K562 (cell line): Measurements from ENCODE around the gene KDF1. TPM values are rescaled to one million over a fixed set of nuclear protein-coding genes. Genes with fewer than 3 reads are reported as not detected.

ENCODE experiments used
- CBFA2T3 ChIP-seq: fragments of 450-650 bp; IDR thresholded peaks from 2 replicates; pipeline ENCODE4 v1.6.1; 2017
- CCNT2 ChIP-seq: IDR thresholded peaks from 2 replicates; pipeline ENCODE4 v1.6.1; 2011; ENCODE audit warnings: borderline replicate concordance, low read depth, mild to moderate bottlenecking, moderate library complexity, mixed read lengths, low read length; ENCODE audit not compliant: insufficient read length; ENCODE audit errors: extremely low read depth
- EP400 ChIP-seq: fragments of 450-650 bp; IDR thresholded peaks from 2 replicates; pipeline ENCODE4 v1.6.1; 2017; ENCODE audit warnings: antibody characterized with exemption, mild to moderate bottlenecking, moderate library complexity
- GABPB2 ChIP-seq: fragments of 250-450 bp; sonication (Bioruptor Pico); conservative IDR thresholded peaks from 2 replicates; pipeline ENCODE4 v1.5.1; 2021; ENCODE audit warnings: mild to moderate bottlenecking
- HDAC8 ChIP-seq: fragments of 450-650 bp; IDR thresholded peaks from 2 replicates; pipeline ENCODE4 v1.6.1; 2016; ENCODE audit warnings: mild to moderate bottlenecking, missing genetic modification characterization, moderate library complexity, missing compliant biosample characterization
- HDGF ChIP-seq: fragments of 450-650 bp; IDR thresholded peaks from 2 replicates; pipeline ENCODE4 v1.6.1; 2016
- JUND ChIP-seq, 2 experiments: IDR thresholded peaks; 2 replicates in 1 of 2; 3 replicates in 1 of 2; pipeline ENCODE4 v1.6.1; 2011; ENCODE audit warnings: borderline replicate concordance in 2 of 2, low read depth in 2 of 2, low read length in 2 of 2, improper control_type of control experiment in 1 of 2, missing biosample characterization in 1 of 2, missing genetic modification characterization in 1 of 2, missing genetic modification reagents in 1 of 2
- MBD2 ChIP-seq: sonication (generic); IDR thresholded peaks from 2 replicates; pipeline ENCODE4 v1.6.1; 2016; ENCODE audit warnings: low read depth, borderline replicate concordance
- MIER1 ChIP-seq: fragments of 450-650 bp; IDR thresholded peaks from 2 replicates; pipeline ENCODE4 v1.6.1; 2016; ENCODE audit warnings: antibody characterized with exemption, mild to moderate bottlenecking, low read depth
- NCOA4 ChIP-seq: fragments of 450-650 bp; IDR thresholded peaks from 2 replicates; pipeline ENCODE4 v1.6.1; 2018; ENCODE audit warnings: mild to moderate bottlenecking; ENCODE audit not compliant: partially characterized antibody
- POLR2G ChIP-seq: fragments of 200-400 bp; formaldehyde crosslinking; IDR thresholded peaks from 2 replicates; pipeline ENCODE4 v1.6.1; 2017; ENCODE audit warnings: low read depth, mild to moderate bottlenecking, antibody characterized with exemption, low read length, moderate library complexity
- RNF2 ChIP-seq: sonication (generic); IDR thresholded peaks from 2 replicates; pipeline ENCODE4 v1.6.1; 2016
- SLC30A9 ChIP-seq: fragments of 250-450 bp; sonication (Bioruptor Pico); IDR thresholded peaks from 2 replicates; pipeline ENCODE4 v1.8.0; 2022; ENCODE audit warnings: mild to moderate bottlenecking, moderate library complexity
- SRSF7 ChIP-seq: fragments of 200-400 bp; formaldehyde crosslinking; optimal IDR thresholded peaks from 2 replicates; pipeline ENCODE3; 2017; ENCODE audit warnings: mild to moderate bottlenecking, low read depth, low read length
- TAF15 ChIP-seq: fragments of 200-400 bp; formaldehyde crosslinking; IDR thresholded peaks from 2 replicates; pipeline ENCODE4 v1.6.1; 2017; ENCODE audit warnings: mild to moderate bottlenecking, low read depth, low read length, moderate library complexity
- ZBTB17 ChIP-seq: fragments of 450-650 bp; formaldehyde crosslinking; IDR thresholded peaks from 2 replicates; pipeline ENCODE4 v1.4.0; 2020; ENCODE audit warnings: mild to moderate bottlenecking
- ZC3H4 ChIP-seq: sonication (generic); formaldehyde crosslinking; IDR thresholded peaks from 2 replicates; pipeline ENCODE4 v1.9.0; 2021; ENCODE audit warnings: missing genetic modification reagents, borderline replicate concordance
- ZFP1 ChIP-seq: fragments of 450-650 bp; formaldehyde crosslinking; IDR thresholded peaks from 2 replicates; pipeline ENCODE4 v1.4.0; 2020; ENCODE audit warnings: mild to moderate bottlenecking, mixed read lengths
- ZNF224 ChIP-seq: sonication (generic); formaldehyde crosslinking; IDR thresholded peaks from 2 replicates; pipeline ENCODE4 v1.8.0; 2022; ENCODE audit warnings: mild to moderate bottlenecking, missing genetic modification reagents
- ZNF584 ChIP-seq: fragments of 200-800 bp; sonication (Bioruptor generic); IDR thresholded peaks from 2 replicates; pipeline ENCODE4 v1.6.1; 2016; ENCODE audit warnings: low read depth, mild to moderate bottlenecking, missing genetic modification characterization, missing compliant biosample characterization
- ZNF644 ChIP-seq: fragments of 200-800 bp; sonication (Bioruptor generic); IDR thresholded peaks from 2 replicates; pipeline ENCODE4 v1.6.1; 2016; ENCODE audit warnings: low read depth, missing genetic modification characterization, missing compliant biosample characterization
- polyA plus RNA-seq, 8 experiments: library from polyadenylated mRNA; depleted of rRNA in 4 of 8; stranded (reverse) in 5 of 8; unstranded in 3 of 8; fragments of >200 nt; fragmentation: Nextera tagmentation in 2 of 8; fragmentation: Illumina TruSeq in 1 of 8; extraction: Ambion mirVana in 2 of 8; extraction: Trizol in 1 of 8; gene quantifications; 2 replicates each; pipeline versions ENCODE4 v1.2.1 to v1.2.3, GENCODE V29; 2011 to 2014; ENCODE audit warnings: inconsistent platforms in 1 of 8, missing spikeins in 1 of 8
- total RNA-seq, 7 experiments: library from RNA; depleted of rRNA in 6 of 7; stranded (reverse); fragments of >200 nt in 6 of 7; fragmentation: Illumina TruSeq in 2 of 7; extraction: Trizol in 2 of 7; gene quantifications; 2 replicates each; pipeline versions ENCODE4 v1.2.1 to v1.2.3, GENCODE V29; 2011 to 2021; ENCODE audit warnings: low replicate concordance in 1 of 7
- TF ChIP-seq, protein P1 (sequence below): fragments of 250-450 bp; sonication (Bioruptor Pico); IDR thresholded peaks from 2 replicates; pipeline ENCODE4 v1.9.0; 2021; ENCODE audit warnings: mild to moderate bottlenecking, inconsistent platforms
- TF ChIP-seq, protein P2 (sequence below): fragments of 450-650 bp; IDR thresholded peaks from 2 replicates; pipeline ENCODE4 v1.7.1; 2018; ENCODE audit warnings: mild to moderate bottlenecking, low read depth; ENCODE audit not compliant: partially characterized antibody

The KDF1 gene
- total and polyA plus RNA-seq, 9 of the 15 experiments (the other 6 are each of a cell fraction or from before 2014, with no cell fraction given): 0.38 to 1.9 (median 0.83) TPM

- 0 out of 2 replicates have a peak, but pooled peaks have one; percentile 47 for TF ChIP-seq JUND (IDR thresholded peaks at IDR 0.05; ENCODE audit: borderline replicate concordance, low read depth, low read length)
- TF ChIP-seq JUND (tag; IDR thresholded peaks at IDR 0.05; ENCODE audit: borderline replicate concordance, low read depth, low read length): no peak
- TF ChIP-seq ZNF224 (CRISPR knock-in tag): no peak
- no peak for TF ChIP-seq SRSF7
- TF ChIP-seq GABPB2 (CRISPR knock-in tag): no peak
- peak; percentile 79 for TF ChIP-seq ZBTB17 (CRISPR knock-in tag)
- TF ChIP-seq, protein P1, sequence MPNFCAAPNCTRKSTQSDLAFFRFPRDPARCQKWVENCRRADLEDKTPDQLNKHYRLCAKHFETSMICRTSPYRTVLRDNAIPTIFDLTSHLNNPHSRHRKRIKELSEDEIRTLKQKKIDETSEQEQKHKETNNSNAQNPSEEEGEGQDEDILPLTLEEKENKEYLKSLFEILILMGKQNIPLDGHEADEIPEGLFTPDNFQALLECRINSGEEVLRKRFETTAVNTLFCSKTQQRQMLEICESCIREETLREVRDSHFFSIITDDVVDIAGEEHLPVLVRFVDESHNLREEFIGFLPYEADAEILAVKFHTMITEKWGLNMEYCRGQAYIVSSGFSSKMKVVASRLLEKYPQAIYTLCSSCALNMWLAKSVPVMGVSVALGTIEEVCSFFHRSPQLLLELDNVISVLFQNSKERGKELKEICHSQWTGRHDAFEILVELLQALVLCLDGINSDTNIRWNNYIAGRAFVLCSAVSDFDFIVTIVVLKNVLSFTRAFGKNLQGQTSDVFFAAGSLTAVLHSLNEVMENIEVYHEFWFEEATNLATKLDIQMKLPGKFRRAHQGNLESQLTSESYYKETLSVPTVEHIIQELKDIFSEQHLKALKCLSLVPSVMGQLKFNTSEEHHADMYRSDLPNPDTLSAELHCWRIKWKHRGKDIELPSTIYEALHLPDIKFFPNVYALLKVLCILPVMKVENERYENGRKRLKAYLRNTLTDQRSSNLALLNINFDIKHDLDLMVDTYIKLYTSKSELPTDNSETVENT (CRISPR knock-in tag): peak; percentile 92
- TF ChIP-seq HDGF: no peak
- peak; percentile 99 for TF ChIP-seq ZC3H4 (CRISPR knock-in tag)
- no peak for TF ChIP-seq NCOA4
- no peak for TF ChIP-seq ZFP1 (CRISPR knock-in tag)
- no peak for TF ChIP-seq SLC30A9
- TF ChIP-seq MBD2: peak; percentile 82
- peak; percentile 96 for TF ChIP-seq EP400
- no peak for TF ChIP-seq MIER1
- no peak for TF ChIP-seq TAF15
- TF ChIP-seq RNF2: peak; percentile 66; the same call in 1 of the 2 replicates
- TF ChIP-seq ZNF584 (CRISPR knock-in tag): 0 out of 2 replicates have a peak, but pooled peaks have one; percentile 34
- TF ChIP-seq, protein P2, sequence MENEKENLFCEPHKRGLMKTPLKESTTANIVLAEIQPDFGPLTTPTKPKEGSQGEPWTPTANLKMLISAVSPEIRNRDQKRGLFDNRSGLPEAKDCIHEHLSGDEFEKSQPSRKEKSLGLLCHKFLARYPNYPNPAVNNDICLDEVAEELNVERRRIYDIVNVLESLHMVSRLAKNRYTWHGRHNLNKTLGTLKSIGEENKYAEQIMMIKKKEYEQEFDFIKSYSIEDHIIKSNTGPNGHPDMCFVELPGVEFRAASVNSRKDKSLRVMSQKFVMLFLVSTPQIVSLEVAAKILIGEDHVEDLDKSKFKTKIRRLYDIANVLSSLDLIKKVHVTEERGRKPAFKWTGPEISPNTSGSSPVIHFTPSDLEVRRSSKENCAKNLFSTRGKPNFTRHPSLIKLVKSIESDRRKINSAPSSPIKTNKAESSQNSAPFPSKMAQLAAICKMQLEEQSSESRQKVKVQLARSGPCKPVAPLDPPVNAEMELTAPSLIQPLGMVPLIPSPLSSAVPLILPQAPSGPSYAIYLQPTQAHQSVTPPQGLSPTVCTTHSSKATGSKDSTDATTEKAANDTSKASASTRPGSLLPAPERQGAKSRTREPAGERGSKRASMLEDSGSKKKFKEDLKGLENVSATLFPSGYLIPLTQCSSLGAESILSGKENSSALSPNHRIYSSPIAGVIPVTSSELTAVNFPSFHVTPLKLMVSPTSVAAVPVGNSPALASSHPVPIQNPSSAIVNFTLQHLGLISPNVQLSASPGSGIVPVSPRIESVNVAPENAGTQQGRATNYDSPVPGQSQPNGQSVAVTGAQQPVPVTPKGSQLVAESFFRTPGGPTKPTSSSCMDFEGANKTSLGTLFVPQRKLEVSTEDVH: peak; percentile 82
- no peak for TF ChIP-seq CBFA2T3
- no peak for TF ChIP-seq ZNF644 (tag)
- TF ChIP-seq HDAC8: peak; percentile 76
- TF ChIP-seq POLR2G: peak; percentile 97
- peak; percentile 87 for TF ChIP-seq CCNT2
Observed at GRCh38 chr1:26921540-26922430, 38.5 kb downstream of the KDF1 start, which contains the start of gene NUDC (continued).
